ENCODE results near the gene TMEM126B.

- TF ChIP-seq, protein P1, sequence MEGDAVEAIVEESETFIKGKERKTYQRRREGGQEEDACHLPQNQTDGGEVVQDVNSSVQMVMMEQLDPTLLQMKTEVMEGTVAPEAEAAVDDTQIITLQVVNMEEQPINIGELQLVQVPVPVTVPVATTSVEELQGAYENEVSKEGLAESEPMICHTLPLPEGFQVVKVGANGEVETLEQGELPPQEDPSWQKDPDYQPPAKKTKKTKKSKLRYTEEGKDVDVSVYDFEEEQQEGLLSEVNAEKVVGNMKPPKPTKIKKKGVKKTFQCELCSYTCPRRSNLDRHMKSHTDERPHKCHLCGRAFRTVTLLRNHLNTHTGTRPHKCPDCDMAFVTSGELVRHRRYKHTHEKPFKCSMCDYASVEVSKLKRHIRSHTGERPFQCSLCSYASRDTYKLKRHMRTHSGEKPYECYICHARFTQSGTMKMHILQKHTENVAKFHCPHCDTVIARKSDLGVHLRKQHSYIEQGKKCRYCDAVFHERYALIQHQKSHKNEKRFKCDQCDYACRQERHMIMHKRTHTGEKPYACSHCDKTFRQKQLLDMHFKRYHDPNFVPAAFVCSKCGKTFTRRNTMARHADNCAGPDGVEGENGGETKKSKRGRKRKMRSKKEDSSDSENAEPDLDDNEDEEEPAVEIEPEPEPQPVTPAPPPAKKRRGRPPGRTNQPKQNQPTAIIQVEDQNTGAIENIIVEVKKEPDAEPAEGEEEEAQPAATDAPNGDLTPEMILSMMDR (conservative IDR thresholded peaks at IDR 0.05 in 1 of 2, IDR thresholded peaks at IDR 0.05 in 1 of 2; ENCODE audit: extremely low read depth in 1 of 2, insufficient read depth in 1 of 2, low read depth in 1 of 2, low read length in 2 of 2): no peak
- no peak for TF ChIP-seq EZH2 (IDR thresholded peaks at IDR 0.05; ENCODE audit: borderline replicate concordance, low read length)
These were observed 29.3 kb upstream of the TMEM126B start for GRCh38 chr11:85599083-85599482.

Measured in mammary epithelial cell (primary cell).